HL-60 (cell line): Measurements from ENCODE around the gene TMEM45A.

Source experiments
- DNase-seq, 2 experiments: peaks; one replicate each; pipeline ENCODE4 v3.0.0-alpha.2; 2010 to 2020; ENCODE audit warnings: low read depth in 1 of 2, low spot score in 1 of 2
- H3K27ac ChIP-seq: fragments of 250-450 bp; sonication (Bioruptor Pico); replicated peaks from 2 replicates; pipeline ENCODE4 v1.5.1; 2020; ENCODE audit warnings: mild to moderate bottlenecking, moderate library complexity
- H3K27me3 ChIP-seq: fragments of 250-450 bp; sonication (Bioruptor Pico); 2 replicates; pipeline ENCODE4 v1.5.1; 2021; ENCODE audit warnings: mild to moderate bottlenecking, moderate library complexity; ENCODE audit not compliant: insufficient read depth, poor library complexity, severe bottlenecking
- H3K4me3 ChIP-seq: replicated peaks from 2 replicates; pipeline ENCODE4 v1.5.1; 2011; ENCODE audit warnings: mild to moderate bottlenecking, control low read depth, low read length; ENCODE audit not compliant: insufficient read depth
- CTCF ChIP-seq: IDR thresholded peaks from one replicate; pipeline ENCODE4 v1.5.1; 2011; ENCODE audit warnings: low read length, control low read depth, inconsistent platforms; ENCODE audit not compliant: insufficient read depth
- GABPA ChIP-seq: IDR thresholded peaks from 2 replicates; pipeline ENCODE4 v1.6.1; 2012; ENCODE audit warnings: low read depth
- POLR2AphosphoS5 ChIP-seq: IDR thresholded peaks from 2 replicates; pipeline ENCODE4 v1.6.1; 2012; ENCODE audit warnings: low read depth
- REST ChIP-seq: IDR thresholded peaks from 2 replicates; pipeline ENCODE4 v1.6.1; 2012; ENCODE audit warnings: low read depth; ENCODE audit not compliant: insufficient replicate concordance
- SPI1 ChIP-seq: IDR thresholded peaks from 2 replicates; pipeline ENCODE4 v1.6.1; 2012; ENCODE audit warnings: low read depth, mild to moderate bottlenecking, borderline replicate concordance

Gene TMEM45A

GRCh38 chr3:100602506-100603444 lies 110.4 kb downstream of the TMEM45A start:
- no peak for TF ChIP-seq REST
- peak; percentile 26; the same call in 1 of the 2 replicates for TF ChIP-seq SPI1
- TF ChIP-seq POLR2AphosphoS5 = no peak
- no peaks in the 10 kb centered on the region for H3K27me3 ChIP-seq
- H3K4me3 ChIP-seq = peak overlapping the region; percentile 36
- no peak for DNase-seq
- no peak overlapping the region for H3K27ac ChIP-seq

- no peaks in the 10 kb centered on the region for H3K27me3 ChIP-seq
- H3K4me3 ChIP-seq = peak overlapping the region; percentile 36
- peak in 1 of 2 experiments; percentile 7 for DNase-seq
- H3K27ac ChIP-seq = no peak overlapping the region
- TF ChIP-seq GABPA = no peak
- TF ChIP-seq CTCF = peak; percentile 7
Observed at GRCh38 chr3:100603469-100603868, 111.0 kb downstream of the TMEM45A start.

- no peak for DNase-seq
- no peak overlapping the region for H3K4me3 ChIP-seq
- no peak for TF ChIP-seq SPI1
- TF ChIP-seq REST = no peak
- no peak for TF ChIP-seq POLR2AphosphoS5
- TF ChIP-seq GABPA = no peak
- TF ChIP-seq CTCF = no peak
- H3K27me3 ChIP-seq = no peaks in the 10 kb centered on the region
- H3K27ac ChIP-seq = no peak overlapping the region
Observed at GRCh38 chr3:100605358-100605757, 112.9 kb downstream of the TMEM45A start.

- no peak for DNase-seq
- TF ChIP-seq POLR2AphosphoS5 = no peak
- TF ChIP-seq SPI1 = no peak
- no peak for TF ChIP-seq CTCF
- TF ChIP-seq GABPA = no peak
- TF ChIP-seq REST = no peak
Observed at GRCh38 chr3:100606894-100607512, 114.6 kb downstream of the TMEM45A start.

More at GRCh38 chr3:100606894-100607512, 114.6 kb downstream of the TMEM45A start:
- Histone ChIP-seq H3K4me3 (no peak overlapping the region), H3K27me3 (no peaks in the 10 kb centered on the region), H3K27ac (no peak overlapping the region)
